DOHH2 (cell line): Measurements from ENCODE around the gene HDAC4.

Experiments used
- H3F3A ChIP-seq: fragments of 200-600 bp; sonication (generic), shearing (Covaris generic); 2 replicates; pipeline ENCODE4 v1.6.0; 2016; ENCODE audit warnings: antibody characterized with exemption, mild to moderate bottlenecking; ENCODE audit not compliant: control insufficient read depth, insufficient read depth
- H3K27ac ChIP-seq: fragments of 200-600 bp; sonication (generic); 2 replicates; pipeline ENCODE4 v1.5.1; 2014; ENCODE audit warnings: low read depth, mild to moderate bottlenecking, low read length, moderate library complexity
- H3K27me3 ChIP-seq: fragments of 200-600 bp; sonication (generic); 2 replicates; pipeline ENCODE4 v1.6.1; 2014; ENCODE audit warnings: mild to moderate bottlenecking, low read length, mixed read lengths; ENCODE audit not compliant: control insufficient read depth
- H3K36me3 ChIP-seq: fragments of 200-600 bp; sonication (generic); 2 replicates; pipeline ENCODE4 v1.6.1; 2014; ENCODE audit warnings: mild to moderate bottlenecking, low read length, moderate library complexity, mixed read lengths; ENCODE audit not compliant: control insufficient read depth
- H3K4me1 ChIP-seq: fragments of 200-600 bp; sonication (generic); 2 replicates; pipeline ENCODE4 v1.6.1; 2014; ENCODE audit warnings: mild to moderate bottlenecking, low read length, mixed read lengths; ENCODE audit not compliant: control insufficient read depth
- H3K4me2 ChIP-seq: fragments of 200-600 bp; sonication (generic); 2 replicates; pipeline ENCODE4 v1.6.0; 2014; ENCODE audit warnings: mild to moderate bottlenecking, low read length, moderate library complexity
- H3K4me3 ChIP-seq: fragments of 200-600 bp; sonication (generic); 2 replicates; pipeline ENCODE4 v1.5.1; 2014; ENCODE audit warnings: mild to moderate bottlenecking, low read length, mixed read lengths
- H3K79me2 ChIP-seq: fragments of 200-600 bp; sonication (generic); 2 replicates; pipeline ENCODE4 v1.6.1; 2014; ENCODE audit warnings: mild to moderate bottlenecking, low read length, mixed read lengths; ENCODE audit not compliant: control insufficient read depth
- H3K9me2 ChIP-seq: fragments of 200-600 bp; sonication (generic); replicated peaks from 2 replicates; pipeline ENCODE4 v1.6.1; 2014; ENCODE audit warnings: mild to moderate bottlenecking, low read length, mixed read lengths; ENCODE audit not compliant: control insufficient read depth
- H3K9me3 ChIP-seq: fragments of 200-600 bp; sonication (generic); 2 replicates; pipeline ENCODE4 v1.6.1; 2014; ENCODE audit warnings: antibody characterized with exemption, low read length, mixed read lengths; ENCODE audit not compliant: control insufficient read depth, insufficient read depth
- H4K20me1 ChIP-seq: fragments of 200-600 bp; sonication (generic); 2 replicates; pipeline ENCODE4 v1.6.0; 2014; ENCODE audit warnings: low read depth, mild to moderate bottlenecking, antibody characterized with exemption, low read length, moderate library complexity; ENCODE audit not compliant: control insufficient read depth, insufficient read depth
- EZH2phosphoT487 ChIP-seq: fragments of 200-600 bp; sonication (generic); IDR thresholded peaks from 2 replicates; pipeline ENCODE4 v1.6.1; 2017; ENCODE audit warnings: borderline replicate concordance, mild to moderate bottlenecking, antibody characterized with exemption, low read length, moderate library complexity, mixed read lengths
- TF ChIP-seq, protein P1 (sequence below): fragments of 200-600 bp; sonication (generic); IDR thresholded peaks from one replicate; pipeline ENCODE4 v1.5.1; 2014; ENCODE audit warnings: antibody characterized with exemption, mild to moderate bottlenecking, low read depth, low read length; ENCODE audit not compliant: poor library complexity, severe bottlenecking

The HDAC4 gene

DNA sequence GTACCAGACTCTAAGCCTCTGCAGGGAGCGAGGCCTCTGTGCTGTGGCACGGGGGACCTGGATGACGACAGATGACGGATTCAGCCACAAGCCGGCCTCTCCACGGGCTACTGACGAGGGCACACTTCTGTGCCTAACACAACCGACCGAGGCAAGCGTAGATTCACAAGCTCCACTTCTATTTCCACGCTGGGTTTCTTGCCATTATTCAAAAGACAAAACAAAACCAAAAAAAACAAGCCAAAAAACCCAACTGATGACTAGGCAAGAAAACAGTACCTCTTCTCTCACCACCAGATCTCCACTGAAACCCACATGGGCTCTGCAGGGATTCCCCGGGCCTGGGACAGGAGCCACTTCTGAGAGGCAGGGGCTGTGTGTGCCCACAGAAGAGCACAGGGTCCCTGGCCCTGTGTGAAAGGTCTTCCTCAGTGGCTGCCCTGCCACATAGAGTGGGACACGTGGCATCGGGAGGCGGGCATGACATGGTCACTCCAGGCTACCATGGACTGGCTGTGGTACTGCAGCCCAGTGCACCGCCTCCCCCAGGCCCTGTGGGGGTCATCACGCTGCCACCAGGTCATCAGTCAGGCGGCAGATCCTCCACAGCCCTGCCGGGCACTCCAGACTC, 254.7 kb downstream of the HDAC4 start:
- no peaks in the 10 kb centered on the region for H4K20me1 ChIP-seq
- H3K4me1 ChIP-seq: peaks cover 9% of the 10 kb centered on the region
- no peaks in the 10 kb centered on the region for H3K9me2 ChIP-seq
- H3K27ac ChIP-seq: no peak overlapping the region
- TF ChIP-seq, protein P1, sequence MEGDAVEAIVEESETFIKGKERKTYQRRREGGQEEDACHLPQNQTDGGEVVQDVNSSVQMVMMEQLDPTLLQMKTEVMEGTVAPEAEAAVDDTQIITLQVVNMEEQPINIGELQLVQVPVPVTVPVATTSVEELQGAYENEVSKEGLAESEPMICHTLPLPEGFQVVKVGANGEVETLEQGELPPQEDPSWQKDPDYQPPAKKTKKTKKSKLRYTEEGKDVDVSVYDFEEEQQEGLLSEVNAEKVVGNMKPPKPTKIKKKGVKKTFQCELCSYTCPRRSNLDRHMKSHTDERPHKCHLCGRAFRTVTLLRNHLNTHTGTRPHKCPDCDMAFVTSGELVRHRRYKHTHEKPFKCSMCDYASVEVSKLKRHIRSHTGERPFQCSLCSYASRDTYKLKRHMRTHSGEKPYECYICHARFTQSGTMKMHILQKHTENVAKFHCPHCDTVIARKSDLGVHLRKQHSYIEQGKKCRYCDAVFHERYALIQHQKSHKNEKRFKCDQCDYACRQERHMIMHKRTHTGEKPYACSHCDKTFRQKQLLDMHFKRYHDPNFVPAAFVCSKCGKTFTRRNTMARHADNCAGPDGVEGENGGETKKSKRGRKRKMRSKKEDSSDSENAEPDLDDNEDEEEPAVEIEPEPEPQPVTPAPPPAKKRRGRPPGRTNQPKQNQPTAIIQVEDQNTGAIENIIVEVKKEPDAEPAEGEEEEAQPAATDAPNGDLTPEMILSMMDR: no peak
- TF ChIP-seq EZH2phosphoT487: no peak
- no peaks in the 10 kb centered on the region for H3K79me2 ChIP-seq
- no peak overlapping the region for H3K4me2 ChIP-seq
- no peaks in the 10 kb centered on the region for H3K27me3 ChIP-seq
- no peaks in the 10 kb centered on the region for H3F3A ChIP-seq
- no peak overlapping the region for H3K4me3 ChIP-seq
- no peaks in the 10 kb centered on the region for H3K36me3 ChIP-seq
- H3K9me3 ChIP-seq: no peaks in the 10 kb centered on the region

DNA sequence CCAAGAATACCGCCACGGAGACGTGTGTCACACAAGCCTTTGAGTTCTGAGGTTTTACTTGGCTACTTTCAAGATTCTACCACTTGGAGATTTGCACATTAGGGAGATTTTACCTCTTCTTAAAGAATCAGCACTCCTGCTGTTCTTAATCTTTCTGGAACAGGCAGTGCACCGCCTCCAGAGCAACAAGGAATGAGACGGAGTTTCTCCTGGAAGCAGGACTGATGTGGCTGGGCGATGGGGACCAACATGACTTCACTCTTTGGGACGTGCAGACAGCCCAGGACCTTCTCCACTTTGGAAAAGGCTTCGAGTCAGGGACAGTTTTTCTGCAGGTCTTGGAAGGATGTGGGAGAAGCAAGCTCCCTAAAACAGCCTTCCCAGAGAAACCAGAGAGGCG, 255.2 kb downstream of the HDAC4 start:
- Histone ChIP-seq H3K27ac (no peak overlapping the region), H3K79me2 (no peaks in the 10 kb centered on the region), H3K36me3 (no peaks in the 10 kb centered on the region)

DNA sequence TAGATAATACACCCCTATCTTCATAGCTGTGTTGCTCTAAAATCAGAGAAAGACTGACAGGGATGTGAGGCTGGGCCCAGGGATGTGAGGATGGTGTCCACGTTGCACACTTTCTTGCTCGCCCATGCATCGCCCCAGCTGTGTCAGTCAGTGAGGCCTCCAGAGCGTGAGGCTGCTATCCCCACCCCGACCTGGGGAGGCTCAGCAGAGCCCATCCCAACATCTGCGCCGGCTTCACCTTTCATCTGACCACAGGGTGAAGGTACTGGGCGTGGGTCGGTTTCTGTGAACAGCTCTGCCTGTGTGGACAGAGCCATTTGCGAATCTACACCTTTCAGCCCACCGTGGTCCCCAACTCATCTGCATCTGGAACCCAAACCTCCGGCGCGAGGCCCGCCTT, 255.7 kb downstream of the HDAC4 start:
- H3K36me3 ChIP-seq: no peaks in the 10 kb centered on the region

More for the DNA sequence above, 255.2 kb downstream of the HDAC4 start:
- no peaks in the 10 kb centered on the region for H4K20me1 ChIP-seq
- H3K9me3 ChIP-seq: no peaks in the 10 kb centered on the region
- TF ChIP-seq, protein P1: no peak
- TF ChIP-seq EZH2phosphoT487: no peak
- peaks cover 3% of the 10 kb centered on the region for H3K4me1 ChIP-seq
- no peak overlapping the region for H3K4me3 ChIP-seq
- no peaks in the 10 kb centered on the region for H3K9me2 ChIP-seq
- no peaks in the 10 kb centered on the region for H3K27me3 ChIP-seq
- H3K4me2 ChIP-seq: no peak overlapping the region
- no peaks in the 10 kb centered on the region for H3F3A ChIP-seq

More for the DNA sequence above, 255.7 kb downstream of the HDAC4 start:
- Histone ChIP-seq H3K9me3 (no peaks in the 10 kb centered on the region), H3K27ac (no peak overlapping the region), H3K79me2 (no peaks in the 10 kb centered on the region), H3K4me3 (no peak overlapping the region), H3K9me2 (no peaks in the 10 kb centered on the region), H3K4me1 (no peaks in the 10 kb centered on the region), H4K20me1 (no peaks in the 10 kb centered on the region), H3K27me3 (no peaks in the 10 kb centered on the region), H3F3A (no peaks in the 10 kb centered on the region), H3K4me2 (no peak overlapping the region)
- TF ChIP-seq, protein P1: no peak
- no peak for TF ChIP-seq EZH2phosphoT487
